Measurements from ENCODE around the gene FCHSD2.

FCHSD2 gene

DNA sequence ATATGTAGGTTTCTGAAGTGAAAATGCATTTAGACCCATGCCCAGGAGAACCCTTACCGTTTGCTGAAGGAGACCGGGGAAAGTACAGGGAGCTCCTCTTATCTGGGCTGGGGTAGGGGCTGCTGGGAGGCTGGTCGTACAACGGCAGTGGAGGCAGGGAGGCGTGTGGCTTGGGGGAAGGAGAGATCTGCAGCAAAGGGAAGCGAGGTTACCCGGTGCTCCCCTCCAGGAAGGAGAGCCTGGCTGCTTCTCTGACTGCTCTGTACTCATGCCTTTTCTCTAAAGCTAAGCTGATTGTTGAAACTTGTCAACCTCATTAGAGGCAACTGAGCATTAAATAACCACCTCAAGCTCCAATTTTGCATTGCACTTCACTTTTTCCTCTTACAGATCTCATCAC lies 300.7 kb downstream of the FCHSD2 start:
- Histone ChIP-seq H3K4me2 (ENCODE audit: low read length) (no peak overlapping the region), H3K9me3 (ENCODE audit: low read length) (no peaks in the 10 kb centered on the region), H3K9ac (ENCODE audit: low read length) (no peak overlapping the region), H3F3A (ENCODE audit: insufficient read depth, low read length) (no peaks in the 10 kb centered on the region), H3K9me2 (ENCODE audit: low read depth, low read length) (no peaks in the 10 kb centered on the region), H4K20me1 (ENCODE audit: insufficient read depth, low read length) (no peaks in the 10 kb centered on the region), H3K36me3 (ENCODE audit: insufficient read depth, low read length) (peaks cover 83% of the 10 kb centered on the region), H3K4me1 (ENCODE audit: insufficient read depth, low read length, severe bottlenecking) (no peaks in the 10 kb centered on the region), H3K27me3 (ENCODE audit: insufficient read depth, low read length) (no peaks in the 10 kb centered on the region), H3K4me3 (ENCODE audit: low read depth, low read length, poor library complexity, severe bottlenecking) (no peak overlapping the region), H2AFZ (ENCODE audit: low read length) (no peak overlapping the region), H3K79me2 (ENCODE audit: insufficient read depth, low read length) (no peaks in the 10 kb centered on the region), H3K27ac (ENCODE audit: low read depth, low read length, poor library complexity, severe bottlenecking) (no peak overlapping the region)
- TF ChIP-seq EZH2 (IDR thresholded peaks at IDR 0.05; ENCODE audit: borderline replicate concordance, low read length): no peak
- TF ChIP-seq, protein P1, sequence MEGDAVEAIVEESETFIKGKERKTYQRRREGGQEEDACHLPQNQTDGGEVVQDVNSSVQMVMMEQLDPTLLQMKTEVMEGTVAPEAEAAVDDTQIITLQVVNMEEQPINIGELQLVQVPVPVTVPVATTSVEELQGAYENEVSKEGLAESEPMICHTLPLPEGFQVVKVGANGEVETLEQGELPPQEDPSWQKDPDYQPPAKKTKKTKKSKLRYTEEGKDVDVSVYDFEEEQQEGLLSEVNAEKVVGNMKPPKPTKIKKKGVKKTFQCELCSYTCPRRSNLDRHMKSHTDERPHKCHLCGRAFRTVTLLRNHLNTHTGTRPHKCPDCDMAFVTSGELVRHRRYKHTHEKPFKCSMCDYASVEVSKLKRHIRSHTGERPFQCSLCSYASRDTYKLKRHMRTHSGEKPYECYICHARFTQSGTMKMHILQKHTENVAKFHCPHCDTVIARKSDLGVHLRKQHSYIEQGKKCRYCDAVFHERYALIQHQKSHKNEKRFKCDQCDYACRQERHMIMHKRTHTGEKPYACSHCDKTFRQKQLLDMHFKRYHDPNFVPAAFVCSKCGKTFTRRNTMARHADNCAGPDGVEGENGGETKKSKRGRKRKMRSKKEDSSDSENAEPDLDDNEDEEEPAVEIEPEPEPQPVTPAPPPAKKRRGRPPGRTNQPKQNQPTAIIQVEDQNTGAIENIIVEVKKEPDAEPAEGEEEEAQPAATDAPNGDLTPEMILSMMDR (IDR thresholded peaks at IDR 0.05; ENCODE audit: low read length): no peak

DNA sequence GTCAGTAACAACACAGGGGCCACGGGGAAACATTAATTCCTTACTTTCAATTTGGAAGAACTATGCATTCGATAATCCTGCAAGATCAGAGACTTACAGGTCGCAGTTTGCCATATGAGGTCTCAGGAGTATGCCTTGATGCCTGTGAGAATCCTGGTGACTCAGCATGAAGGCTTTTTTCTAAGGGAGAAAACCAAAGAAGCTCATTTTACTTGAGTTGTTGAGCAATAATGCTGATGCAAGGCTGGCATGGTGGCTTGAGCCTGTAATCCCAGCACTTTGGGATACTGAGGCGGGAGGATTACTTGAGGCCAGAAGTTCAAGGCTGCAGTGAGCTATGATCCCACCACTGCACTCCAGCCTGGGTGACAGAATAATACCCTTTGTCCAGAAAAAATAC lies 301.3 kb downstream of the FCHSD2 start:
- no peak overlapping the region for H3K4me3 ChIP-seq (ENCODE audit: low read depth, low read length, poor library complexity, severe bottlenecking)
- no peaks in the 10 kb centered on the region for H4K20me1 ChIP-seq (ENCODE audit: insufficient read depth, low read length)
- no peaks in the 10 kb centered on the region for H3K79me2 ChIP-seq (ENCODE audit: insufficient read depth, low read length)
- no peaks in the 10 kb centered on the region for H3K4me1 ChIP-seq (ENCODE audit: insufficient read depth, low read length, severe bottlenecking)
- no peak overlapping the region for H3K27ac ChIP-seq (ENCODE audit: low read depth, low read length, poor library complexity, severe bottlenecking)
- no peak overlapping the region for H2AFZ ChIP-seq (ENCODE audit: low read length)
- H3K27me3 ChIP-seq (ENCODE audit: insufficient read depth, low read length): no peaks in the 10 kb centered on the region
- H3K9me2 ChIP-seq (ENCODE audit: low read depth, low read length): no peaks in the 10 kb centered on the region
- TF ChIP-seq EZH2 (IDR thresholded peaks at IDR 0.05; ENCODE audit: borderline replicate concordance, low read length): no peak
- TF ChIP-seq, protein P1 (IDR thresholded peaks at IDR 0.05; ENCODE audit: low read length): no peak
- H3K36me3 ChIP-seq (ENCODE audit: insufficient read depth, low read length): peaks cover 80% of the 10 kb centered on the region
- no peak overlapping the region for H3K4me2 ChIP-seq (ENCODE audit: low read length)
- no peaks in the 10 kb centered on the region for H3F3A ChIP-seq (ENCODE audit: insufficient read depth, low read length)
- H3K9me3 ChIP-seq (ENCODE audit: low read length): no peaks in the 10 kb centered on the region
- H3K9ac ChIP-seq (ENCODE audit: low read length): no peak overlapping the region

DNA sequence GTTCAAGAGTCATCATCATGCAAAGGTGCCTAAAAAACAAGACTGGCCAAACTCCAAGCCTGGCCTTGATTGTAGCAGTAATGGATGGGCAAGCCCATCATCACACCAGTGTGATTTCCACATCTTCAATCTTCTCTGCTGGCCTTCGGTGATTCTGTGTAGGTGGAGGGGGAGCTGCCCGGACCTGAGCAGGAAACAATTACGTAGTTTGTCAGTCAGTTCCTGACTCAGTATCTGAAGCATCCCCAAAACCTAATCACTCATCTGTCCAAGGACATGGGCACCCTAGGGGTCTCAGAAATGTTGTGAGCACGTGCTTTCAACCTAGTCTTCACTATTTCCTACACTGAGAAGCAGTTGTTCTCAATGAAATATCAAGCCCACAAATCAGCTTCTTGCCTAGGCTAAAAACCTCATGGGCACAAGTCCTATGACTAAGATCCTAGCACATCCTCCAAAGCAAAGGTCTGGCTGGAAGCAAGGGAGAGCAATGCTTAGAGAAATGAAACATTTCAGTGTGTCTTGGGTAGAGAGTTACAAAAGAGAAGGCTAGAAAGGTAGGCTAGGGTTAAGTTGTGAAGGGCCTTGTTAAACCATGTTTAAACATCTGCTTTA lies 303.3 kb downstream of the FCHSD2 start:
- H3K79me2 ChIP-seq (ENCODE audit: insufficient read depth, low read length): no peaks in the 10 kb centered on the region
- no peak overlapping the region for H3K4me3 ChIP-seq (ENCODE audit: low read depth, low read length, poor library complexity, severe bottlenecking)
- peaks cover 77% of the 10 kb centered on the region for H3K36me3 ChIP-seq (ENCODE audit: insufficient read depth, low read length)
- TF ChIP-seq, protein P1 (IDR thresholded peaks at IDR 0.05; ENCODE audit: low read length): no peak
- TF ChIP-seq EZH2 (IDR thresholded peaks at IDR 0.05; ENCODE audit: borderline replicate concordance, low read length): no peak
- no peaks in the 10 kb centered on the region for H4K20me1 ChIP-seq (ENCODE audit: insufficient read depth, low read length)
- H3F3A ChIP-seq (ENCODE audit: insufficient read depth, low read length): no peaks in the 10 kb centered on the region
- H3K4me2 ChIP-seq (ENCODE audit: low read length): no peak overlapping the region
- no peak overlapping the region for H3K9ac ChIP-seq (ENCODE audit: low read length)
- no peak overlapping the region for H2AFZ ChIP-seq (ENCODE audit: low read length)
- no peak overlapping the region for H3K27ac ChIP-seq (ENCODE audit: low read depth, low read length, poor library complexity, severe bottlenecking)
- H3K9me2 ChIP-seq (ENCODE audit: low read depth, low read length): no peaks in the 10 kb centered on the region
- H3K9me3 ChIP-seq (ENCODE audit: low read length): no peaks in the 10 kb centered on the region
- no peaks in the 10 kb centered on the region for H3K4me1 ChIP-seq (ENCODE audit: insufficient read depth, low read length, severe bottlenecking)
- no peaks in the 10 kb centered on the region for H3K27me3 ChIP-seq (ENCODE audit: insufficient read depth, low read length)

All from OCI-LY1 (cell line).